CD8-positive, alpha-beta memory T cell (primary cell): ENCODE data around the gene PLPPR1. TPM values are rescaled to one million over a fixed set of nuclear protein-coding genes. Genes with fewer than 3 reads are reported as not detected.

Experiments used
- CTCF ChIA-PET: fragments of 350-600 bp; sonication (Branson Sonifier 250); formaldehyde crosslinking; loops from one replicate; lab custom pipeline; 2021; ENCODE audit warnings: antibody characterized with exemption; lab: Charles Lee
- POLR2A ChIA-PET: fragments of 350-600 bp; sonication (Branson Sonifier 250); formaldehyde crosslinking; loops from one replicate; lab custom pipeline; 2021; ENCODE audit warnings: antibody characterized with exemption; lab: Charles Lee
- DNase-seq, 5 donors: peaks; one replicate each; pipeline versions ENCODE4 v3.0.0 to v3.0.0-alpha.2; 2020 to 2022; ENCODE audit warnings: mixed read lengths in 1 of 5
- H3K27ac ChIP-seq: one replicate; pipeline ENCODE4 v1.7.0; 2013; ENCODE audit warnings: low read depth, mild to moderate bottlenecking, low read length, moderate library complexity
- H3K27me3 ChIP-seq: 2 replicates; pipeline ENCODE4 v1.7.0; 2013; ENCODE audit warnings: low read length, mild to moderate bottlenecking; ENCODE audit not compliant: insufficient read depth, poor library complexity, severe bottlenecking
- H3K36me3 ChIP-seq: 2 replicates; pipeline ENCODE4 v1.7.0; 2013; ENCODE audit warnings: mild to moderate bottlenecking, low read length, moderate library complexity; ENCODE audit not compliant: insufficient read depth
- H3K4me1 ChIP-seq: 2 replicates; pipeline ENCODE4 v1.7.0; 2013; ENCODE audit warnings: mild to moderate bottlenecking, low read length, moderate library complexity; ENCODE audit not compliant: insufficient read depth
- H3K4me3 ChIP-seq: 2 replicates; pipeline ENCODE4 v1.7.0; 2013; ENCODE audit warnings: mild to moderate bottlenecking, low read length
- H3K9me3 ChIP-seq: 2 replicates; pipeline ENCODE4 v1.7.0; 2013; ENCODE audit warnings: mild to moderate bottlenecking, low read length
- H3K27ac Mint-ChIP-seq, 8 donors: one replicate each; pipeline ENCODE4 v1.8.0; 2020 to 2021; ENCODE audit warnings: mixed read lengths in 8 of 8, mild to moderate bottlenecking in 6 of 8, inconsistent platforms in 3 of 8, moderate library complexity in 3 of 8
- H3K27me3 Mint-ChIP-seq, 2 donors: one replicate each; pipeline ENCODE4 v1.8.0; 2020 to 2021; ENCODE audit warnings: mixed read lengths in 2 of 2, mild to moderate bottlenecking in 1 of 2, moderate library complexity in 1 of 2
- H3K36me3 Mint-ChIP-seq, 3 donors: one replicate each; pipeline ENCODE4 v1.8.0; 2020 to 2021; ENCODE audit warnings: mixed read lengths in 3 of 3, inconsistent platforms in 1 of 3, mild to moderate bottlenecking in 1 of 3
- H3K4me1 Mint-ChIP-seq, 3 donors: one replicate each; pipeline ENCODE4 v1.8.0; 2020 to 2021; ENCODE audit warnings: mixed read lengths in 3 of 3, inconsistent platforms in 1 of 3, mild to moderate bottlenecking in 1 of 3
- H3K4me3 Mint-ChIP-seq, 7 donors: one replicate each; pipeline ENCODE4 v1.8.0; 2020 to 2021; ENCODE audit warnings: mixed read lengths in 7 of 7, mild to moderate bottlenecking in 6 of 7, moderate library complexity in 4 of 7, inconsistent platforms in 2 of 7
- H3K9me3 Mint-ChIP-seq, 5 donors: one replicate each; pipeline ENCODE4 v1.8.0; 2020 to 2022; ENCODE audit warnings: mixed read lengths in 5 of 5, mild to moderate bottlenecking in 3 of 5, moderate library complexity in 2 of 5, inconsistent platforms in 1 of 5
- polyA plus RNA-seq: library from polyadenylated mRNA; unstranded; fragments of 300-500 nt; fragmentation: Illumina TruSeq; gene quantifications from one replicate; pipeline ENCODE4 v1.2.3, GENCODE V29; 2021
- total RNA-seq, 2 experiments: library from RNA; stranded (reverse); gene quantifications; one replicate each; pipeline ENCODE4 v1.2.3, GENCODE V29; 2021

PLPPR1 gene
- total and polyA plus RNA-seq, 3 experiments from 2014 or later: not detected

DNA sequence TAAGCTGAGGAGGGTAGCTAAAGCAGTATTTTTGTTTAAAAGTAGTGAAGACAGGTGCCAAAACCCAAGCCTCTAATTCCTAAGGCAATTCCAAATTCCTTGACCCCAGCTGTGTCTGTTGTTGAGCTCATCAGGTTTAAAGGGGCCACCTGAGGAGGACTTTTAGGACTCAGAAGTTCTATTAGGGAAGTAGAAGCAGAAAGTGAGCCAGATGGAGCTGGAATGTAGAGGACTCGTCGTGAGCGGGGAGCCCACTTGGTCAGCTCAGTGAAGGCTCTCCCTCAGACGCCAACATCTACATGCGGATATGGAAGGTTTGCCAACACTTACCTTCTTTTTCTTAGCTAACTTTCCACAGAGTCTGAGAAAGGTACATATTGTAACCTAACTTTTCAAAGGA lies 102.8 kb downstream of the PLPPR1 start:
- ChIA-PET CTCF (no interaction called here), POLR2A (no interaction called here)
- H3K36me3 ChIP-seq: no peaks in the 10 kb centered on the region
- DNase-seq: no peak
- Mint-ChIP-seq H3K4me3 (no peak overlapping the region), H3K36me3 (no peaks in the 10 kb centered on the region), H3K27me3 (no peaks in the 10 kb centered on the region), H3K9me3 (peaks cover 0 to 5% (median 0%) of the 10 kb centered on the region in 5 donors), H3K4me1 (no peaks in the 10 kb centered on the region), H3K27ac (no peak overlapping the region)
- no peak overlapping the region for H3K27ac ChIP-seq
- H3K4me3 ChIP-seq: no peak overlapping the region
- no peaks in the 10 kb centered on the region for H3K27me3 ChIP-seq
- no peaks in the 10 kb centered on the region for H3K4me1 ChIP-seq
- H3K9me3 ChIP-seq: no peaks in the 10 kb centered on the region

DNA sequence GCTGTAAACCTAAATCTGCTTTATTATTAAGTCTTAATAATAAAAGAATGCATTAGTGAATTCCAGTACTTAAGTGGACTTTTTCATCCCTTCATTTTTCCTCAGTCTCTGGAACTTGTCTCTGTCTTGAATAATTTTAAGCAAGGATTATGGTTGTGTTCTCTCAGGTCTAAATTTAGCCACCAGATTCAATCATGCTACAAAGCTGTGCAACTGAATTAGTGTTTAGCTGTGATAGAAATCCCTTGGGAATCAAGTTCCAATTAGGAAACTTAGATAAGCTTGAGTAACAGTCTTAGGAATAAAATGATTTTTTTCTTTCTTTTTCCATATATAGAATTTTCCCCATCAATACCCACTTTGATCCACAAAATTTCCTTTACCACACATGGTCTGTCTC lies 104.3 kb downstream of the PLPPR1 start:
- H3K4me1 ChIP-seq: no peaks in the 10 kb centered on the region
- no peak for DNase-seq
- no peak overlapping the region for H3K27ac ChIP-seq
- no peaks in the 10 kb centered on the region for H3K36me3 ChIP-seq
- Mint-ChIP-seq H3K36me3 (no peaks in the 10 kb centered on the region), H3K27me3 (no peaks in the 10 kb centered on the region), H3K9me3 (peaks cover 0 to 2% (median 0%) of the 10 kb centered on the region in 5 donors), H3K4me3 (no peak overlapping the region), H3K27ac (no peak overlapping the region), H3K4me1 (no peaks in the 10 kb centered on the region)
- CTCF ChIA-PET: no interaction called here
- no peaks in the 10 kb centered on the region for H3K27me3 ChIP-seq
- POLR2A ChIA-PET: no interaction called here
- no peaks in the 10 kb centered on the region for H3K9me3 ChIP-seq
- H3K4me3 ChIP-seq: no peak overlapping the region

DNA sequence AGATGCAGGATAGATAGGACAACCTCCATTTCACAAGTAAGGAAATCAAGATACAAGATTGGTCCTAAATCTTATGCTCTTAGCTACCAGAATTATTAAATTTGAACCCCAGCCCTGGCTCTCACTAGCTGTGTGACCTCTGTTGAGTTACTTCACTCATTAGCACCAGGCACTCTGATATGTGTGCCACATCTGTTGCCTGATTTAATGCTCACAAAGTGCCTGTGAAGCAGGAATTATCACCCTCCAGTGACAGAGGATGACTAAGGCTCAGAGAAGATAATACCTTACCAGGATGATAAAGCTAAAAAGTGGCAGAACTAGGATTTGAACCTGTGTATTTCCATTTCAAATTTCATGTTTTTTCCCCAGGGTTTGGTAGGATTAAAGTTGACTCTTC lies 110.0 kb downstream of the PLPPR1 start:
- POLR2A ChIA-PET: no interaction called here
- Histone ChIP-seq H3K4me1 (no peaks in the 10 kb centered on the region), H3K9me3 (no peaks in the 10 kb centered on the region), H3K27ac (no peak overlapping the region), H3K4me3 (no peak overlapping the region), H3K27me3 (no peaks in the 10 kb centered on the region), H3K36me3 (no peaks in the 10 kb centered on the region)
- Mint-ChIP-seq H3K36me3 (no peaks in the 10 kb centered on the region), H3K4me1 (no peaks in the 10 kb centered on the region), H3K27ac (no peak overlapping the region), H3K27me3 (no peaks in the 10 kb centered on the region), H3K9me3 (peaks cover 0 to 5% (median 0%) of the 10 kb centered on the region in 5 donors), H3K4me3 (no peak overlapping the region)
- DNase-seq: no peak
- CTCF ChIA-PET: no interaction called here

DNA sequence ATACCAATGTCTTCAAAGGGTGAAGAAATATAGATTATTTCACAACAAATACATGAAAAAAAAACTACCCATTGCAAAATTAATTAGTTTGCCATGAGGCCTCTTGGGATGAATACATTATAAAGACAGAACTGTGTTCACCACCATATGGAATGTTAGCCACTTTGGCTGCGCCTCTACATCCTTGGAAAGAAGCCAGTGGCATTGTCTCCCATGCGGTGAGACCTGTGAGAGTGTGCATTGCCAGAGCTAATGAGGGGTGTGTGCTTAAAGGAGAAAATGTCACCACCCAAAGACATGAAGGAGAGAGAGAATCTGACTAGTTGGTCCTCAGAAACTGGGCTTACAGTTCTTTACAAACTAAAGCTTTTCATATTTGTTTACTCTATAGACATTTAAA lies 110.6 kb downstream of the PLPPR1 start:
- Mint-ChIP-seq H3K4me1 (no peaks in the 10 kb centered on the region), H3K27me3 (no peaks in the 10 kb centered on the region), H3K9me3 (peaks cover 0 to 5% (median 0%) of the 10 kb centered on the region in 5 donors), H3K27ac (no peak overlapping the region), H3K4me3 (no peak overlapping the region), H3K36me3 (no peaks in the 10 kb centered on the region)
- Histone ChIP-seq H3K36me3 (no peaks in the 10 kb centered on the region), H3K4me1 (no peaks in the 10 kb centered on the region), H3K27ac (no peak overlapping the region), H3K4me3 (no peak overlapping the region), H3K9me3 (no peaks in the 10 kb centered on the region), H3K27me3 (no peaks in the 10 kb centered on the region)
- DNase-seq: no peak
- ChIA-PET CTCF (no interaction called here), POLR2A (no interaction called here)

DNA sequence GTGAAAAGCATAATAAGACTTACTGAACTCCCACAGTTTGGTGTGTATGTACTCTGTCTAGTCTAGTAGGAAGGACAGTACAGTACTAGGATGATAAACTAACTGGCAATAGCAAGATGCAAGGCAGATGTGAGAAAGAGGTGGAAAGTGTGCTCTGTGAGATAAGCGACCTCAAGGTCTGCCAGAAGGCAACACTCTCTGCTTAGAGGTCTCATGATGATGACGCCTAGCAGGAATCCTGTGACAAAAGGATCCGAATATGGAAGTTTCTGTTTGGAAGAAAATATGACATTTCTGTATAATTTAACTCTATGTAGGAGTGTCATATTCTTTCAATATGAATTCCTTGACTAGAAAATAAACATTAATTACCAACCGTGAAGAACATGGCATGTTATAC lies 112.2 kb downstream of the PLPPR1 start:
- H3K4me3 ChIP-seq: no peak overlapping the region
- H3K27me3 ChIP-seq: no peaks in the 10 kb centered on the region
- Mint-ChIP-seq H3K4me3 (no peak overlapping the region), H3K9me3 (peaks cover 0 to 5% (median 0%) of the 10 kb centered on the region in 5 donors), H3K27ac (no peak overlapping the region), H3K4me1 (no peaks in the 10 kb centered on the region), H3K36me3 (no peaks in the 10 kb centered on the region), H3K27me3 (no peaks in the 10 kb centered on the region)
- ChIA-PET POLR2A (no interaction called here), CTCF (no interaction called here)
- no peaks in the 10 kb centered on the region for H3K36me3 ChIP-seq
- no peaks in the 10 kb centered on the region for H3K4me1 ChIP-seq
- no peaks in the 10 kb centered on the region for H3K9me3 ChIP-seq
- no peak overlapping the region for H3K27ac ChIP-seq
- DNase-seq: no peak

DNA sequence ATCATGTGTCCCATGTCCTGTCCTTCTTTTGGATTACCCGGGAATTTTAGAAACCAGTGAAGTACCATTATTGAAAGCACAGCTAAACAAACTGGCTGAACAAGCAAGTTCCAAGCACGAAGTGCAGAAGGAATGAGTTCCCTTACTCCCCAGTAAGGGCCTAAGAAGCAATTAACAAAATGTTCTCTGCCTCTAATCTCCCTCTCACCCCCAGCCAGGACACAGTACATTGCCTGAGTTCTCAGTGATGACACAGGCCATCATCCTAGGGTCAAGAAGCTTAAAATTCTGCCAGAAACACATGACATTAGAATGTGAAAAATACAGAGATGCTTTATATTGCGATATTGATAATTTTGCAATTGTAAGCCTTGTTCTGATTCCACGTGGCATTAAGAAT lies 118.0 kb downstream of the PLPPR1 start:
- H3K9me3 ChIP-seq: no peaks in the 10 kb centered on the region
- H3K4me1 ChIP-seq: no peaks in the 10 kb centered on the region
- no peak overlapping the region for H3K27ac ChIP-seq
- H3K4me3 ChIP-seq: no peak overlapping the region
- Mint-ChIP-seq H3K27me3 (no peaks in the 10 kb centered on the region), H3K4me3 (no peak overlapping the region), H3K9me3 (peaks cover 0 to 6% (median 1%) of the 10 kb centered on the region in 5 donors), H3K27ac (no peak overlapping the region), H3K36me3 (no peaks in the 10 kb centered on the region), H3K4me1 (no peaks in the 10 kb centered on the region)
- no peak for DNase-seq
- ChIA-PET CTCF (no interaction called here), POLR2A (no interaction called here)
- H3K36me3 ChIP-seq: no peaks in the 10 kb centered on the region
- no peaks in the 10 kb centered on the region for H3K27me3 ChIP-seq

DNA sequence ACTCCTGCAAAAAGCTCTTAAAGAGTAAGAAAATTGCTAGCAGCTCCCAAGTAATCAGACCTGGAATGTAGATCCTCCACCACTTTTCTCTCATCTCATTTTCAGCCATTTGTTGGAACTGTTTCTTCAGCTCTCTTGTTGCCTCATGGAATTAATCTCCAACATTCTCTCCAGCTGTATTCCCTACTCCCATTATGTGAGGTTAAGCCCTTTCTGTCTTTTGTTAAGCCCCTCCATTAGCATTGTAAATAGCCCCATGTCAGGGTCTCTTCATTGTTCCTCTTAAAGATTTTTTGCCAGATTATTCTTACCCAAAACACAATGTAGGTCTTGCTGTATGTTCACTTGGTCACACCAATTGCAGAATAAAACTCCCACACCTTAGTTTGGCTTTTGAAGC lies 119.8 kb downstream of the PLPPR1 start:
- no peaks in the 10 kb centered on the region for H3K27me3 Mint-ChIP-seq
- Histone ChIP-seq H3K27me3 (no peaks in the 10 kb centered on the region), H3K27ac (no peak overlapping the region), H3K4me1 (no peaks in the 10 kb centered on the region), H3K9me3 (no peaks in the 10 kb centered on the region), H3K36me3 (no peaks in the 10 kb centered on the region), H3K4me3 (no peak overlapping the region)
- CTCF ChIA-PET: no interaction called here
- no peak for DNase-seq
- peaks cover 0 to 12% (median 3%) of the 10 kb centered on the region in 5 donors for H3K9me3 Mint-ChIP-seq
- POLR2A ChIA-PET: no interaction called here
- H3K36me3 Mint-ChIP-seq: no peaks in the 10 kb centered on the region
- no peak overlapping the region for H3K27ac Mint-ChIP-seq
- H3K4me1 Mint-ChIP-seq: no peaks in the 10 kb centered on the region
- H3K4me3 Mint-ChIP-seq: no peak overlapping the region

DNA sequence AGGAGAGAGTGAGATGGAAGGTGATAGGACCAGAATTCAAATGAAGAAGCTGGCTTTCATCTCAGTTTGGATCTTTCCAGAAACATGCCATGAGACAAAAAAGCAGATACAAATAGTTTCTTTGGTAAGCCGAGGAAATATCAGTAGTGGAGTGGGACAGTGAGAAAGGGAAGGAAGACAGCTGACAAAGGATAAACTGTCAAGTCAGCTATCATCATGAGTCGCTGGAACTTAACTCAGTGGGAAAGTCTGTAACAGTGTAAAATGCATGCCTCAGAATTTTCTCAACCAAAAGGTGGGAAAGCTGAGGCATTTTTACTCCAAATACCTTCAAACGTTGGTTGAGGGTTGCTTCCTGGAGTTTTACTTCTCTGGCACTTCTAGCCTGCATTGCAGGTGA lies 129.8 kb downstream of the PLPPR1 start:
- no peak for DNase-seq
- no peak overlapping the region for H3K27ac Mint-ChIP-seq
- Histone ChIP-seq H3K27me3 (no peaks in the 10 kb centered on the region), H3K4me1 (no peaks in the 10 kb centered on the region), H3K4me3 (no peak overlapping the region), H3K9me3 (no peaks in the 10 kb centered on the region), H3K36me3 (no peaks in the 10 kb centered on the region), H3K27ac (no peak overlapping the region)
- peaks cover 0 to 3% (median 0%) of the 10 kb centered on the region in 5 donors for H3K9me3 Mint-ChIP-seq
- H3K4me1 Mint-ChIP-seq: no peaks in the 10 kb centered on the region
- POLR2A ChIA-PET: no interaction called here
- H3K27me3 Mint-ChIP-seq: peaks cover 0 to 3% of the 10 kb centered on the region in 2 donors
- H3K36me3 Mint-ChIP-seq: no peaks in the 10 kb centered on the region
- CTCF ChIA-PET: no interaction called here
- no peak overlapping the region for H3K4me3 Mint-ChIP-seq

DNA sequence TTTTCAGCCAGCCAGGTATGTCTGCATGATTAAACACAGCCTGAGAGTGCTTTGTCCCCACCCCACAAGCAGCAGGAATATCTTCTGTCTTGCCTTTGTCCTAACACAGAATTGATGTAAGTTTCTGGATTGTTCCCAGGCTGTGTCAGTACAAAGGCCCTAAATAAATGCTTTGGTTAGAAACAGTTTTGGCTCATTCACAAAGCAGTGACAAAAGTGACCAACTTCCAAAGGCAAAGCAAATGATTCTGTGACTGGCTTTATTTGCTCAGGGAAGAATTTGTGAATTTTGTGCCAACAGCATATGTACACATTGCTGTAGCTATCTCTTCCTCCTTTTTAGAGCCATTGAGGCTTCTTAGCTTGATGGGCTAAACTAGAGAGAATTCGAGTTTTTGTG lies 133.7 kb downstream of the PLPPR1 start:
- no peaks in the 10 kb centered on the region for H3K9me3 ChIP-seq
- Mint-ChIP-seq H3K4me1 (no peaks in the 10 kb centered on the region), H3K36me3 (no peaks in the 10 kb centered on the region), H3K27ac (no peak overlapping the region), H3K9me3 (peaks cover 0 to 3% (median 0%) of the 10 kb centered on the region in 5 donors), H3K27me3 (no peaks in the 10 kb centered on the region), H3K4me3 (no peak overlapping the region)
- H3K4me3 ChIP-seq: no peak overlapping the region
- H3K27ac ChIP-seq: no peak overlapping the region
- no peaks in the 10 kb centered on the region for H3K27me3 ChIP-seq
- ChIA-PET POLR2A (no interaction called here), CTCF (no interaction called here)
- DNase-seq: no peak
- no peaks in the 10 kb centered on the region for H3K4me1 ChIP-seq
- no peaks in the 10 kb centered on the region for H3K36me3 ChIP-seq
